CD14-positive monocyte (primary cell): ENCODE measurements around the gene IPPK. TPM values are rescaled to one million over a fixed set of nuclear protein-coding genes. Genes with fewer than 3 reads are reported as not detected.

ENCODE experiments used
- DNase-seq, 3 donors: peaks; one replicate each; pipeline ENCODE4 v3.0.0-alpha.2; 2011 to 2022
- H2AFZ ChIP-seq: 2 replicates; pipeline ENCODE4 v1.6.0; 2012; ENCODE audit warnings: mild to moderate bottlenecking, low read depth, low read length, inconsistent platforms; ENCODE audit not compliant: insufficient read depth, poor library complexity, severe bottlenecking
- H3K27ac ChIP-seq, 2 donors: 1 replicate in 1 of 2; 2 replicates in 1 of 2; pipeline ENCODE4 v1.5.1; 2012 to 2013; ENCODE audit warnings: low read length in 2 of 2, control low read depth in 1 of 2, inconsistent platforms in 1 of 2, low read depth in 1 of 2, mild to moderate bottlenecking in 1 of 2
- H3K27me3 ChIP-seq, 2 donors: one replicate each; pipeline versions ENCODE4 v1.6.0 to v1.6.1; 2011 to 2013; ENCODE audit warnings: low read length in 2 of 2; ENCODE audit not compliant: control insufficient read depth in 2 of 2, insufficient read depth in 2 of 2
- H3K36me3 ChIP-seq, 2 donors: replicated peaks in 1 of 2; 1 replicate in 1 of 2; 2 replicates in 1 of 2; pipeline versions ENCODE4 v1.5.1 to v1.6.1; 2012 to 2013; ENCODE audit warnings: low read length in 2 of 2, control low read depth in 1 of 2, inconsistent platforms in 1 of 2, mild to moderate bottlenecking in 1 of 2; ENCODE audit not compliant: insufficient read depth in 2 of 2, control insufficient read depth in 1 of 2
- H3K4me1 ChIP-seq, 2 donors: 1 replicate in 1 of 2; 2 replicates in 1 of 2; pipeline versions ENCODE4 v1.5.1 to v1.6.1; 2012 to 2013; ENCODE audit warnings: low read length in 2 of 2, control low read depth in 1 of 2, inconsistent platforms in 1 of 2, mild to moderate bottlenecking in 1 of 2, moderate library complexity in 1 of 2; ENCODE audit not compliant: insufficient read depth in 2 of 2, control insufficient read depth in 1 of 2
- H3K4me2 ChIP-seq: replicated peaks from 2 replicates; pipeline ENCODE3; 2012; ENCODE audit warnings: low read length, moderate library complexity, mild to moderate bottlenecking; ENCODE audit not compliant: poor library complexity, severe bottlenecking; ENCODE audit errors: extremely low read depth
- H3K4me3 ChIP-seq, 3 experiments: fragments of 200-600 bp in 1 of 3; sonication (generic) in 1 of 3; replicated peaks in 1 of 3; 1 replicate in 2 of 3; 2 replicates in 1 of 3; pipeline ENCODE4 v1.5.1; 2011 to 2013; ENCODE audit warnings: low read length in 3 of 3, mild to moderate bottlenecking in 3 of 3, control low read depth in 2 of 3, low read depth in 2 of 3, inconsistent platforms in 1 of 3, moderate library complexity in 1 of 3
- H3K79me2 ChIP-seq: 2 replicates; pipeline ENCODE4 v1.6.0; 2012; ENCODE audit warnings: mild to moderate bottlenecking, control low read depth, inconsistent platforms, low read length, moderate library complexity; ENCODE audit not compliant: insufficient read depth
- H3K9ac ChIP-seq: 2 replicates; pipeline ENCODE4 v1.6.0; 2017; ENCODE audit warnings: low read length, mild to moderate bottlenecking; ENCODE audit not compliant: insufficient read depth, poor library complexity, severe bottlenecking
- H3K9me3 ChIP-seq, 2 donors: replicated peaks in 1 of 2; 1 replicate in 1 of 2; 2 replicates in 1 of 2; pipeline versions ENCODE4 v1.5.1 to v1.6.1; 2012 to 2013; ENCODE audit warnings: low read length in 2 of 2, control low read depth in 1 of 2; ENCODE audit not compliant: control insufficient read depth in 1 of 2, insufficient read depth in 1 of 2
- H4K20me1 ChIP-seq: 2 replicates; pipeline ENCODE4 v1.6.0; 2012; ENCODE audit warnings: mild to moderate bottlenecking, low read length, control low read depth, moderate library complexity; ENCODE audit not compliant: insufficient read depth
- H3K27ac Mint-ChIP-seq, 7 donors: one replicate each; pipeline ENCODE4 v1.8.0; 2020; ENCODE audit warnings: mild to moderate bottlenecking in 7 of 7, mixed read lengths in 7 of 7, moderate library complexity in 6 of 7, inconsistent platforms in 2 of 7
- H3K27me3 Mint-ChIP-seq, 3 donors: one replicate each; pipeline ENCODE4 v1.8.0; 2021 to 2022; ENCODE audit warnings: low read depth in 3 of 3, mild to moderate bottlenecking in 3 of 3, mixed read lengths in 3 of 3, moderate library complexity in 3 of 3, inconsistent platforms in 1 of 3
- H3K36me3 Mint-ChIP-seq, 2 donors: one replicate each; pipeline ENCODE4 v1.8.0; 2020; ENCODE audit warnings: mixed read lengths in 2 of 2, inconsistent platforms in 1 of 2, mild to moderate bottlenecking in 1 of 2
- H3K4me1 Mint-ChIP-seq: one replicate; pipeline ENCODE4 v1.8.0; 2020; ENCODE audit warnings: mild to moderate bottlenecking, mixed read lengths
- H3K4me3 Mint-ChIP-seq, 2 donors: one replicate each; pipeline ENCODE4 v1.8.0; 2020; ENCODE audit warnings: mild to moderate bottlenecking in 2 of 2, mixed read lengths in 2 of 2, moderate library complexity in 1 of 2
- H3K9me3 Mint-ChIP-seq, 7 donors: one replicate each; pipeline ENCODE4 v1.8.0; 2020 to 2022; ENCODE audit warnings: mixed read lengths in 7 of 7, mild to moderate bottlenecking in 6 of 7, moderate library complexity in 6 of 7, inconsistent platforms in 2 of 7
- CTCF ChIP-seq: fragments of 200-600 bp; IDR thresholded peaks from one replicate; pipeline ENCODE4 v1.8.0; 2022; ENCODE audit warnings: antibody characterized with exemption, mild to moderate bottlenecking
- WGBS: methylation state at CpG from one replicate; pipeline ENCODE4 v1.1.5; 2013; ENCODE audit warnings: missing lambda C conversion rate; ENCODE audit not compliant: insufficient coverage; 5-methylcytosine and 5-hydroxymethylcytosine counted together
- intact Hi-C, 2 donors: fragments of 100-400 bp; cut with micrococcal nuclease; formaldehyde crosslinking; loops; one replicate each; pipeline versions ENCODE4 v1.15.0 to v1.15.1; 2023
- polyA plus RNA-seq, 3 donors: library from polyadenylated mRNA; depleted of rRNA in 1 of 3; unstranded in 2 of 3; stranded (reverse) in 1 of 3; fragments of 300-500 nt in 2 of 3; fragments of >200 nt in 1 of 3; fragmentation: Illumina TruSeq in 2 of 3; gene quantifications; 1 replicate in 2 of 3; 2 replicates in 1 of 3; pipeline ENCODE4 v1.2.3, GENCODE V29; 2012 to 2021

Gene IPPK
- polyA plus RNA-seq, 3 donors = 1.9 to 11.6 (median 3.2) TPM

- no peak overlapping the region for H3K27ac Mint-ChIP-seq
- Histone ChIP-seq H3K4me3 (no peak overlapping the region), H3K9ac (no peak overlapping the region), H2AFZ (no peak overlapping the region), H3K27me3 (no peaks in the 10 kb centered on the region), H3K79me2 (no peaks in the 10 kb centered on the region), H3K36me3 (peaks cover 38 to 53% of the 10 kb centered on the region in 2 donors), H3K27ac (no peak overlapping the region), H3K4me1 (no peaks in the 10 kb centered on the region), H3K9me3 (peaks cover 0 to 3% of the 10 kb centered on the region in 2 donors), H4K20me1 (no peaks in the 10 kb centered on the region), H3K4me2 (no peak overlapping the region)
- H3K4me1 Mint-ChIP-seq = no peaks in the 10 kb centered on the region
- H3K36me3 Mint-ChIP-seq = peaks cover 45 to 53% of the 10 kb centered on the region in 2 donors
- over 99% methylated on average over 28 of the region's 32 CpGs for WGBS
- TF ChIP-seq CTCF = no peak
- no peaks in the 10 kb centered on the region for H3K9me3 Mint-ChIP-seq
- peaks cover 0 to 3% (median 0%) of the 10 kb centered on the region in 3 donors for H3K27me3 Mint-ChIP-seq
- no peak for DNase-seq
- H3K4me3 Mint-ChIP-seq = no peak overlapping the region
- intact Hi-C loops = no loop called here
These were observed 59.2 kb downstream of the IPPK start for GRCh38 chr9:92610470-92611420.

- Mint-ChIP-seq H3K27me3 (peaks cover 0 to 3% (median 0%) of the 10 kb centered on the region in 3 donors), H3K36me3 (peaks cover 30 to 37% of the 10 kb centered on the region in 2 donors), H3K9me3 (peaks cover 0 to 14% (median 4%) of the 10 kb centered on the region in 7 donors), H3K4me3 (no peak overlapping the region), H3K27ac (no peak overlapping the region), H3K4me1 (no peaks in the 10 kb centered on the region)
- Histone ChIP-seq H3K27ac (no peak overlapping the region), H3K4me2 (no peak overlapping the region), H2AFZ (no peak overlapping the region), H3K79me2 (no peaks in the 10 kb centered on the region), H3K4me3 (no peak overlapping the region), H3K9me3 (peaks cover 2 to 11% of the 10 kb centered on the region in 2 donors), H3K4me1 (no peaks in the 10 kb centered on the region), H3K36me3 (peaks cover 23 to 36% of the 10 kb centered on the region in 2 donors), H3K27me3 (no peaks in the 10 kb centered on the region), H3K9ac (no peak overlapping the region), H4K20me1 (no peaks in the 10 kb centered on the region)
- DNase-seq = no peak
- WGBS = 81% methylated on average over 5 of the region's 11 CpGs
- no peak for TF ChIP-seq CTCF
- intact Hi-C loops = no loop called here
These were observed 61.0 kb downstream of the IPPK start for GRCh38 chr9:92608909-92609445.
